NK-92 (cell line): ENCODE measurements around the gene UCKL1.

ENCODE experiments used
- DNase-seq: peaks from one replicate; lab custom pipeline; 2025; ENCODE audit not compliant: unreplicated experiment; lab: John Stamatoyannopoulos, UW

The UCKL1 gene

DNA sequence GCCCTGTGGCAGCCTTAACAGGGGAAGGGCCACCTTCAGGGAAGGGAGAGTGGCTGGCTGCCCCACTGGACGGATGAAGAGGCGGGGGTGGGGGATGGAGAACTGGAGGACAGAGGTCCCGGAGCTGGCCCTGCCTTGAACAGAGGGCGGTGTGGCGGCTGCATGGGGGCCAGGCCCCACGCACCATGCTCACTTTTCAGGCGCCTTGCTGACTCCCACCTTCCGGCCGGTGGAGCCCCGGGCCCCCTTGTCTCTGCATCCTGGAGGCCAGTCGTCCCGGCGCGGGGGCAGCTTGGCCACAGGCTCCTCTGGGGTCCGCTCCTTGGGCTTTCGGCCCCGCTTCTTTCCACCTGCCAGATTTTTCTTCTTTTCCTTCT lies 3.5 kb upstream of the UCKL1 start:
- no peak for DNase-seq

DNA sequence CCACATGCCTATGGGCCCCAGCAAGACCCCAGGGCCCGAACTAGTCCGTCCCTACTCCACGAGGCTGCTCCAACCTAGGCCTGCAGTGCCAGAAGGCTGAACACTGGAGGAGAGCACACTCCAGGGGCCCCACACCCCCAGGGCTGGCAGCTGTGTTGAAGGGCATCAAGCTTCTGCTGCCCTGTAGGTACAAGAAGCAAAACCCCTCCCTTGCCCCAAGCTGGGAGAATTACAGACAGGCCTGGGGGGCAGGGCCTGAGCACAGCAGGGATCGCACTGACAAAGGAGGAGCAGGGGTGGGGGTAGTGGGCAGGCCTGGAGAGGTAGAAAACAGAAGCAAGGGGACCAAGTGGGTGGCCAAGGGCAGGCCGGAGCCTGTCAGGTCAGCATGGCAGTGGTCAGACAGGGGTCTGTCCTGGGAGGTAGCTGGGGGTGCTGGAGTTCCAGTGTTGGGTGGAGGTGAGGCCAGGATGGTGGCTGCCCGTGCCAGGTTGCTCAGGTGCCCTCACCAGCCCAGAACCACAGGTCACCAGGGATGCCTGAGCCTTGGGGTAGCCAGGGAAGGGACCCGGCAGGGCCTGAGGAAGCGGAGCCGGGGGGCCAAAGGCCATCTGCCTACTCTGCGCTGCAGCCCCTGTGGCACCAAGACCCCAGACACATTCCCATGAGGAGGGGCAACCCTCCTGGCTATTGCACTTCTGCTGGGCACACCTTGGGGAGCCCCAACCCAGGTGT lies 2.9 kb upstream of the UCKL1 start:
- no peak for DNase-seq

DNA sequence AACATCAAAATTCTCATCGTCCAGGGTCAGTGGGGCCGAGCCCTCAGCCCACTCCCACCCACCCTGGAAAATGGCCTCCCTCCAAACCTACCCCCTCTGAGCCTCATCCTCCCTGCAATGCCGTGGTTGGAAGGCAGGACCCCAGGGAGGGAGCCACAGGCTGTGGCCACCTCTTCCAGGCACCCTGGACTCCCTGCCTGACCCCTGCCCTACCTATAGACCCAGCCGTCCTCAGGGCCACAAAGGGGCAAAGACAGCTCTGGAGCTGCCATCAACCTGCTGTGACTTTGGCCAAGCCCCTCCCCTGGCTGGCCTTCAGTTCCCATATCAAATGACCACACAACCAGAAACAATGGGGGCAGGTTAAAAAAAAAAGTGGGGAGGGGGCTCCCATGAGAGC lies 2.3 kb upstream of the UCKL1 start:
- DNase-seq, result no peak

DNA sequence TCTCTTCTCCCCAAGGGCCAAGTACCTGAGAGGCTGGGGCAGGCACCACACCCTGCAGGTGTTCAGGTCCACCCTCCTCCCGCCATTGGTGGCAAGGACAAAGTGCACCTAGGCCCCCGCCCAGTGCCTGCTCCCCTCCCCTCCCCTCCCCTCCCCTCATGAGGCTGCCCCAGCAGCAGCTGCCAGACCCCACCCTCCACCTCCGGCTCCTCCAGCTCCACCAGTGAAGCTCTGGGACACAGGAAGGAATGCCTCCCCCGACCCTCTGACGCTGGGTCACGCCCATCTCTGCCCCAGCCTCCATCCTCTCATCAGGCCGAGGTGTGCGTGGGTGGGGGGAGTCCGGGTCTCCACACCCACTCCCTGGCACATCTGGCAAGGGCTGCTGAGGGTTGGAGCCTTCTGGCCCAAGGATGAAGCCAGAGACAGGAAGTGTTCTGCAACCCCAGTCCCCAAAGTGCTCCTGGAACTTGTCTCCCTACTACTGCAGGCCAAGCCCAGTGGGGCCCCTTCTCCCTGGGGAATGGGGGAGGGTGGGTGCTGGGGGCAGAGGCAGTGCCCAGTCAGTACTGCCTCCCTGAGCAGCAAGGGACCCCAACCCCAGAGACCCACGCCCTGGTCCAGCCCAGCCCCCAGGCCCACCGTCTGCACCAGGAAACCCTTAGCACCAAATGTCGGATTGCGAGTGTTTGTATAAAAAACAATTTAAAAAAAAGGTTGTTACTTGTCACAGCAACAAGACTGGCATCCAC lies 1.6 kb upstream of the UCKL1 start:
- DNase-seq, result no peak

DNA sequence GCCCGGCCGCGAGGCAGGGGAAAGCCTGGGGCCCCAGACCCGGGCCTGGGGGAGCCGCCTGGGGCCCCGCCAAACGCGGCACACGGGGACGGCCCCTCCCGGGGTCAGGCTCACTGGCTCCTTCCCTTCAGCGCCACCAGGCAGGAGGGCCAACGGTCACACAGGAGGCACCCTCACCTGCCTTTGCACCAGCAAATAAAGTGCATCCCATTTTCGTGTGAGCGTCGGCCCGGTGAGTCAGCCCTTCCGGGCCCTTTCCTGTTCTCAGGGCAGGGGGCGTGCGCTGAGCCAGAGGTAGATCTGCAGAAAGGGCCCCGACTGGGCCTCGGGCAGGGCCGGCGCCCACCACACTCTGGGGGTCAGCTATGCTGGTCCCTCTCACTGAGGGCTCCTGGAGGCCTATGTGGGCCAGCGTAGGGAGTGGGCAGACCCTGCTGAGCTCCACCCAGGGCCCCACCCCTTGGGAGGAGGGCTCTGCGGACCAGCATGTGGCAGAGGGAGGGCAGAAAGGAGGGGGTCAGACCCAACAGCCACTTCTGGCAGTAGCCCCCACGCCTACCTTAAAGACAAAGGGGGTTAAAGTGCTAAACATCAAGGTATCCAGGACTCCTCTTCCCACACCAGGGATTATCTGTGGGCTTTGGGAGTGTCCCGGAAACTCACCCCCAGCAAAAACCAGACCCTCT lies 931 bp upstream of the UCKL1 start:
- DNase-seq, result no peak

DNA sequence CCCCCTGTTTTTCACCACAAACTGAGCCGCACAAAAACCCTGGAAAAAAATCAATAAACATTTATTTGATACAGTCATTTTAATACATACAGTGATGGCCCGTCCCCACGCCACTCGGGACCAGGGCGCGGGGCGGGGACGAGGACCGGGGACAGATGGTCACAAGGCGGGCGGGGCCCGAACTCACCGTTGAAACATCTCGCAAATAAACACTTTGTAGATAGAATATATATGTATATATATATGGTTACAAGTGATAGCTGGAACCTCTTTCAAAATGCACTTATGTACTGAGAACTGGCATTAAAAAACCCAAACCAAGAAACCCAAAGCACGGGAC lies 418 bp upstream of the UCKL1 start:
- no peak for DNase-seq

DNA sequence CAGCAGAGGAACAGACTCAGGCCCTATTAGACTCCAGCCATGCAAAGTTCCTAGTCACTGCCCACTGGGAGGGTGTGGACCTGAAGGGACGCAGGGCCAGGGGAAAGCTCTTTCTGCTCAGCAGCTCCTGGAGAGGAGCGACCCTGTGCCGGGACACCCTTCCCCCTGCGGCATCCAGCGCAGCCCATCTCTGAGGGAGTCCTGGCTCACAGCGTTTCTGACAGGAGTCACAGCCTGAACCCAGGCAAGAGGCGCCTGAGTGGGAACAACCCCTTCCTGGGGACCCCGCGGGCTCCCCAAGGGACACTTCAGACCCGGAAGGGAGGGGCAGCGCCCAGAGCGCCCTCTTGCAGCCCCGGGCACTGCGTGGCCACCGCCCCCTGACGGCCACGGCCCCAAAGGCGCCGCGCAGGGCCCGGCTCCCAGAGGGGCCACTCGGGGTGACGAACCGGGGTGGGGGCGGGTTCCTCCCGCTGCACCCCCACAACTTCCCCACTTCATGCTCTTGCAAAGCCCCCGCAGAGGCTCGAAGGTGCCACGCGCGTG lies 862 bp downstream of the UCKL1 start:
- DNase-seq, result no peak

DNA sequence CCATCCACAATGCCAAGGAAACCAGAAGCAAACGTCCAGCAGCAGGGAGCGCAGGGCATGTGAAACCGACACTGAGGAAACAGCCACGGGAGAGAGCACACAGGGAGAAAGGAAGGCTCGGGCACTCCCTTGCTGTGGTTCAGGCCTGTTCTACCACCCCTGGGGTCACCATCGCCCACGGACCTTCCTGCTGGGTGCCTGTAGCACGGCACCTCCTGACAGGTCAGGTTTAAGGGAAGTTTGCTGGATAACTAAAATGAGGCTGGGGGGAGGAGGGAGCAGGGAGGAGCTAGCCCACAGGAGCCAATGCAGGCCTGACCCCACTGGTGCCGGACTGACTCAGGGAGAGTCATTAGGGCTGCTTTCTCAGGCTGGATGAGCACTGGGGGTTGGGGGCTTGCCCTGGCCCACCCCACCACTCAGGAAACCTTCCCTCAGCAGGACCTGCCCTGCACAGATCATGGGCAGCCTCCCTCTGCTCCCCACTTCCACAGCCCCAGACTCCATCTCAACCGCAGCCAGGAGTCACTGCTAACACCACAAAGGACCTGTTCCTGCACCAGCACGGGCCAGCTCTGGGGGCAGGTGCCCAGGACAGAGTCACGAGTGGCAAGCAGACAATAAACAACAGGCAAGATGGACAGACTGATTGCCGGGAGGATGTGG lies 2.3 kb downstream of the UCKL1 start:
- DNase-seq, result no peak

DNA sequence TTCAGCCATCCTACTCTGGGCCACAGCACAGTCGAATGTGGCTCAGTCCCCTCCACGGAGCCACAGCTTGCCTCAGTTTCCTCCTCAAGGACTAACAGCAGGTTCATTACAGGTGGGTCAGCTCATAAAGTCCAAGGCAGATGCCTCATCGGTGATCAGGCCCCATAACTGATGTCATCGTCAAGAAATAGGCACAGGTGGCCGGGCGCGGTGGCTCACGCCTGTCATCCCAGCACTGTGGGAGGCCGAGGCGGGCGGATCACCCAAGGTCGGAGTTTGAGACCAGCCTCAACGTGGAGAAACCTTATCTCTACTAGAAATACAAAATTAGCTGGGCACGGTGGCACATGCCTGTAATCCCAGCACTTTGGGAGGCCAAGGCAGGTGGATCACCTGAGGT lies 3.4 kb downstream of the UCKL1 start:
- no peak for DNase-seq

DNA sequence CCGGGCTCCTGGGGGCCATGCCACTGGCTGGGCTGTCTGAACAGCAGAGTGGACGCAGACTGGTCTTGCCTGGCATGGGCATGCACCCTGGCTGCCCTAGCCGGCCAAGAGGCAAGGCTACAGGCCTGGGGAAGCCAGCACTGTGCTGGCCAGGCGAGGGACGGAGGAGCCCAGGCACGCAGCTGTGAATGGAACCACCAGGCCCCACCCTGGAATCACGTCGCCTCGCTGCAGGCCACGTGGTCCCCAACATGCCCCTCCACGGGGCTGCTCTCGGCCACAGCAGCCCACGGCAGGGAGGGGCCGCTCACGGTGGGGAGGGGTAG lies 4.0 kb downstream of the UCKL1 start:
- DNase-seq, result no peak

DNA sequence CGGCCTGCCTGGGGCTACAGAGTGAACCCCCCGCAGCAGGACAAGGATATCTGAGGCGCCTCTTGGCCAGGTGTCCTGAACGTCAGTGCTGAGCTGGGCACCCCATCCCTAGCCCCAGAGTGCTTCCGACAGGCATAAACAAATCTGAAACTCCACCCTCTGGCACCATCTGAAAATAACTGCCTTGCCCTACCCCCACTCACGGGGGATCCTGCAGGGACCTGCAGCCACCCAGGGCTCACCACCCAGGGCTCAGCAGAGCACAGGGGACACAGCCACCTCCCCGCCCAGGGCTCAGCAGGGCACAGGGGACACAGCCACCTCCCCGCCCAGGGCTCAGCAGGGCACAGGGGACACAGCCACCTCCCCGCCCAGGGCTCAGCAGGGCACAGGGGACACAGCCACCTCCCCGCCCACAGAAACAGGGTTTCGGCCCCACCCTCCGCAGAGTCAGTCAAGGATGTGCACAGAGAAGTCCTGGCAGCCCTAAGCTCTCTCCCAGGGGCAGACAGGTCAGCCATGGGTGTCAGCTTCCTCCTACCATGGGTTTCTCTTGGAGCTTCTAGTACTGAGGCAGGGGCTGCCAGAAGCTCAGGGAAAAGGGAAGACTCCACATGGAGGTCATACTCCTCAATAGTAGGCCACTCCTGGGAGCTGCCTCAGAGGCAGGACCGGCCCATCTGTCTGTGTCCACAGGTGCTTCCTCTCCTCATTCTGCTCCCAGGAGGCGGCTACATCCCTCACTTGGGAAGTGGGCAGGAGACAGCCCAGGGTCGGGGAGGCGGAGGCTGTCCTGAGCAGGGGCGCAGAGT lies 4.6 kb downstream of the UCKL1 start:
- no peak for DNase-seq

DNA sequence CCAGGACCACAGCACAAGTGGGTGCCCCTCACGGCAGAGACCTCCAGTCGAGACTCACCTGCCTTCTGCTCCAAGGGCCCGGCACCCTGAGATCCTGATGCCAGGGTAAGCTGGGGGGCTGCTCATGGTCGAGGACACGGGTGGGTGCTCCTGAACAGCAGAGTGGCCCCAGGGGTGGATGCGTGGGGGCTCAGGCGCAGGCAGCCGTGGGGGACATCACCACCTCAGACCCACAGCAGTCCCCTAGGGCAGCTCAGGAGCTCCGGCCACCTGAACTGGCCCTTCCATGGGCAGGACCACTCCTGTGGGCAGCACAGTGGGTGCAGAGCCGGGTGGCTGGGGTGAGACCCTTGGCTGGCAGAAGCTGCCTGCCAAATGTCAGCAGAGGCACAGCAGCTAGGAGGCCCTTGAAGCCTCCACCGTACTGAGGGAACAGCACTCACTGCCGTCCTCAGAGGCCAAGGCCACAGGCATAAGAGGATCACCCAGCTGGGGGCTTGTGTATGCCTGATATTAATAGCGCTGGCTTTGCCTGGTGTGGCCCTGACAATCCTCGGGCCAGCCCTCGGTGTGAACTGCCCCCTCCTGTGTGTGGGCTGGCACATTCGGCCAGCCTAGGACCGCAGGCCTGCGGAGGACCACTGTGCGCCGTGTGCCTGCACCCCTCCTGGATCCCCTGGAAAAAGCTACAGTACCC lies 5.4 kb downstream of the UCKL1 start:
- DNase-seq, result no peak

DNA sequence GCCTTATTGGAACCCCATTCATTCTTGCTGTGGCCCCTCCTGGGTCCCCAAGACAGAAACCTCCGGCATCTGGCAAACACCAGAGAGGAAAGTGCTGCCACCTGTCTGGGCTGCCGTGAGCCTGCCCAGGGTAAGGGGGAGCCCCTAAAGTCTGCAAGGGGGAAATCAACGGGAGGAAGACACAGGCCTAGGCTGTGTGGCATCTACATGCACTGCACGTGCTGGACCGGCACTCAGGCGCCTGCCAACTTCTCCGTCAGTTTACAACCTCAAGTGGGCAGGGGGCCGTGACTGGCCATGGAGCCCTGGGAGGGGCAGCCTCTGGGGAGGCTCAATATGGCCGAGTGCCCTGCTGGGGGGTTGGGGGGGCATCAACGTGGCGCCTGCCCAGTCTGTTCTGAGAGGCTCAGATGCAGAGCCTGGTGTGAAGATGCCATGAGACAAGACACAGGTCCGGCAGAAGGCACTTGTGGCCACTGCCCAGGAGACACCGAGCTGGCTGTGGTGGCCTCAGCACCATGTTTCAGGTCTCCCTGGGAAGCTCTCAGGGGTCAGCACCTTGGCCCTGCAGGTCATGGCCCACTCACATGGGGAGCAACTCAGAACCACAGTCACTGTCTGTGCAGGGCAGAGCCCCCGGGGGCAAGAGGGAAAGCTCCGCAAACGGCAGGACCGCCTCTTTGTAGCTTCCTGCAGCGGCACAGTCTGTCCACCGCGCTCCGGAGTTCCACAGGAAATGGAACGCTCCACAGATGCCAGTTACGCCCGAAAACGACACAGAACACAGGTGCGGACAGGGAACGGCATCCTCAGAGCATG lies 8.4 kb downstream of the UCKL1 start:
- no peak for DNase-seq

DNA sequence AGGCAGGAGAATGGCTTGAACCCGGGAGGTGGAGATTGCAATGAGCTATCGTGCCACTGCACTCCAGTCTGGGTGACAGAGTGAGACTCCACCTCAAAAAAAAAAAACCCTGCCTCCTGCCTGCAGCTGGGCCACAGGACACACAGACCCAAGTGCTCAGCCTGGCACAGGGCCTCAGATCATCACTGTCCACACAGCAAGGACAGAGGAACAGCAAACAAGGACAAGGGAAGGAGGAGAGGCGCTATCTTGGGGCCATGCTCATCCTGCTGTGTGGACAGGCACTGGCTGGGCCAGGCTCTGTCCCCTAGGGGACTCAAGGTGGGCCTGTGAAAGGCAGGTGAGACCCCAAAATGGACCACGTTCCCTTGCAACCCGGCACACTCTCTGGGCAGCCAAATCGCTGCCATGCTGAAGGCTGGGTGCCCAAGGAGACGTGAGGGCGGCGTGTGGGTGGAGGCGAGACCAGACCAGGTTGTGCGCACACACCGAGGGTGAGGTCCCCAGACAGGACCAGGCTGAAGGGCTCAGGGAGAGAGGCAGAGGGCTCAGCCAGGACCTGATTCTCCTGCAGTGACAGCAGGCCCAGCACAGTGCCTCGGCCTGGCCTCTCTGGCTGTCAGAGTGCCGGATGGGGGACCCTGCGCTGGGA lies 9.1 kb downstream of the UCKL1 start:
- no peak for DNase-seq

DNA sequence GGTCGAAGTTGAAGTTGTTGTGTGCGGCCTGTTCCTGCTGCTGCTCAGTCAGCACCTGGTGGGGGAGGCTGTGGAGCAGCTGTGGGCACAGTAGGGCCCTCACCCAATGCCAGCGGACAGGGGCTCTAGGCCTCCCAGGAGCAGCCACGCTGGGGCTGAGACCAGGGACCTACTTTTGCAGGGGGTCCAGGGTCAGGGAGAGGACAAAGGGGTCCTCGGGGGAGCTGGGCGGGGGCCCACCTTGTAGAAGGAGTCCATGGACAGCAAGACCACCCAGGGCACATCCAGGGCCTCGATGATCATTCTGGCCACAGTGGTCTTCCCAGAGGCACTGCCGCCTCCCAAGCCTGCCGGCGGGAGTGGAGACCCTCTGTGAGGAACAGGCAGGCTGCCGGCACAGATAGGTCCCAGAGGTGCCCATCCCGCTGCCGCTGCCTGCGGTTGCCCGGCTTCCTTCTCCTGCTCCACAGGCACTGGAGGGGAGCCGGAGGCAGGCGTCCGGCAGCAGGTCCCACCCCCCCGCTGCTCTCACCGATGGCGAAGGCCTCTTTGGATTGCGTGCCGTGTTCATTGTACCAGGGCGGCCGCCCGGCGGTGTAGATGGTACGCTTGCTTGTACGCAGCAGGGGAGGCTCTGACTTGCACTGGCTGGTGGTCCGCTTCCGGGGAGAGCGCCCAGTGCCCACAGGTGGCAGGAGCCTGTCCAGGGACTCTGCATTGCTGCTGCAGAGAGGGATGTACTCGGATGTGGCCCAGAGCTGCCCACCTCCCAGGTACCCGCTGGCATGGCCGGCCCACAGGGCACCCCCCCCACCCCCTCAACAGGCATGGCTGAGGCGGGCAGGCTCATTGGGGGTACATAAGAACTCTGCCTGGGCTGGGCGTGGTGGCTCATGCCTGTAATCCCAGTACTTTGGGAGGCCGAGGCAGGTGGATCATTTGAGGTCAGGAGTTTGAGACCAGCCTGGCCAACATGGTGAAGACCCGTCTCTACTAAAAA lies 10.0 kb downstream of the UCKL1 start:
- no peak for DNase-seq

DNA sequence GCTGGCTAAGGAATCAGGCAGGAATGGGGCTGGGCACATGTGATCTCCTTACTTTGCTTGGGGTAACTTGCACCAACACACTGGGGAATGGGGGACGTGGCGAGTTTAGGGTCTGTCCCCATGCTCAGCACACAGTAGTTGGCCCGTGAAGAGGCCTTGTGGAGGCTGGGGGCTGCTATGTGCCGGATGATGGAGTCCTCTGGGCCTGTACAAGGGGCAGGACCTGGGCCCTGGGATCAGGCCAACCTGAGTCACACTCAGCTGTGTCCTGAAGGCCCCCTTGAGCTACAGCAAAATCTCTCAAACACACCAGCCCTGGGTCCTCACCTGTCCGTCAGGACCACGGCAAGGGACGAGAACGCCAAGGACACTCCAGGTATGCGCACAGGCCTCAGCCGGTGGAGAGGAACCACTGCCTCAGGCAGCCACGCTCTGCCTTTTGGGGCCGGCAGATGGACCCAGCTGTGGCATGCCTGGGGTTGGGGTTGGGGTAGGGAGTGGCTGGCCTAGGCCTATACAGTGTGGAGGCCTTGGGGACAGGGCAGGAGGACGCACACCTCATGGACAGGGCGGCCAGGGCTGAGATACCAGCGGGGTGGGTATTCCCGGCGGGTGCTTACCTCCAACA lies 11.1 kb downstream of the UCKL1 start:
- no peak for DNase-seq
